ENCODE data around the gene ADAMTS19.
"Not testable (repeated sequence)": the region's sequence is repeated elsewhere in the genome, so short reads cannot be mapped to it uniquely, and the experiment has no call there.

ADAMTS19 gene

DNA sequence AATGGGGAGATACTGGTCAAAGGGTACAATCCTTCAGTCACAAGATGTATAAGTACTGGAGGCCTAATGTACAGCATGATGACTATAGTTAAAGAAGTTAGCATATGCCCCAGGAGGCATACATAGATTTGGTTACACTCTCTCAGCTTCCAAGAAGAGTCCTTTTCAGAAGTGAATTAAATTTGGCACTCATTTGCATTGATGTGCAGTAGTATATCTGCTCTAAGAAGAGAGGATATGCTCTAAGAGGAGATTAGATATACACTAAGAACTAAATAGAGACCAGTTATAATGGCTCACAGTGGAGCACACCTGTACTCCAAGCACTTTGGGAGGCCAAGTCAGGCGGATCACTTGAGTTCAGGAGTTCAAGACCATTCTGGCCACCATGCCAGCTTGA, 148.3 kb downstream of the ADAMTS19 start:
- no peak for DNase-seq

DNA sequence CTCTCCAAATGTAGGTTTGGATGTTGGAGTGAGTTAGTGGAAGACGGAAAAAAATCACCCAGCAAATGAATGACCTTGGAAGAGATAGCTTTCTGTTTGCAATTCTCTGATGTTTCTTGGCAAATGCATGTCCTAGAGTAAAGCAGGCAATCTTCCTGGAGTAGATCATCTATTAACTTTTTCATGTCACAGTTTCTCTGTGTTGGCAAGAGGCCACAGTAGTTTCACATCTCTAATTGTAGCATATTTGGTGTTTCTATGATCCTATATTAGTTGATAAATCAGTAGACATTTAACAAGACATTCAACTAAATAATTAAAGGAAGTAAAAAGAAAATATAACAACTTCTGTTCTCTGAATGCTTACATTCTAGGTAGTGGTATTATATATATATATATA, 149.6 kb downstream of the ADAMTS19 start:
- peak in 1 of 2 experiments; percentile 62 for DNase-seq

DNA sequence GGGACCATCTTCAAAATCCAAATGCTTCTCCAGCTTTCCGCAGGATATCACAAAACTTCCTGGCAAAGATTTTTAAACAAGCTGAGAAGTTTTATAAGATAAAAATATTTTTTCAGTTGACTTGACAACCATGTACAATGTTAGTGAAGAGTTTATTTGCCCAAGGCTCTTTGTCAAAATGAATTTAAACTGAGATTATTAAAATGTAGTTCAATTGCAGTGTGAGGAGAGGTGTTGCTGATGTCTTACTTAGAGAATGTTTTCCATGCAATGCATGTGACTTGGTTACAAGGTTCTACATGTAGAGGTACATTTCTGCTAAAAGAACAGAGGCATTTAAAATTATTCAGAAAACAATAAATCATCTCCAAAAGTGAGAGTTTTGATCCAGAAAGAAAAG, 156.4 kb downstream of the ADAMTS19 start:
- no peak for DNase-seq

DNA sequence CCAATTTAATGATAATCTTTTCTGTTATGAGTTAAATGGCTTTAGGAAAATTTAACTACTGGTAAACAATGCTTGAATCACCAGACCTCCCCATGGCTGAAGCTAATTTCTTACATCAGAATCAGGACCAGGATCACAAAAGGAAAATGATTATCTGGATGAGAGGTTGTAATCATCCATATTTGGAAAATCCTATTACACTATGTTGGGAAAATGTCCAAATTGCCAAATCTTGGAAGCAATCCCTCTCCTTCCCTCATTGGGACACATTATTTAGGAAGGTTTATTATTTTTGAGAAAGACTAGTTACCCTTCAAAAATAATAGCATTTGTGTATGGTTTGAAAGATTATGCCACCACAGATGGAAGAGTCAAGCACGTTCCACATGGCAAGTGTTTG, 157.1 kb downstream of the ADAMTS19 start:
- DNase-seq = peak; percentile 10 to 56

DNA sequence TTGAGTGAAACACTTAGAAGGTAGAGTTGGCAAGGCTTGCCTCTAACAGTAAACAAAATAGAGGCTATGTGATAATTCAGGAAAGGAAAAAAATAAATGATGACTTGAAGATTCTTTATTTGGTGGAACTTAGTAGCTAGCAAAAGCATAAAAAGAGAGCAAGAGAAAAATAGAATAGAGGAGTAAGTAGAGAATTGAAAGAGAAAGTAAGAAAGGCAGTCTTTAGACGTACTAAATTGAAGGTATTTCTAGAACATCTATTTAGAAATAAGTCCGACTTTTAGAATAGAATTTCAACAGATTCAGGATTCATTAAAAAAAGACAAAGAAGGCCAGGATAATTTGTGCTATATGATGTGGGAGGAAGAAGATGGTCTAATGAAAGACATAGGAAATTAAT, 159.7 kb downstream of the ADAMTS19 start:
- no peak for DNase-seq

DNA sequence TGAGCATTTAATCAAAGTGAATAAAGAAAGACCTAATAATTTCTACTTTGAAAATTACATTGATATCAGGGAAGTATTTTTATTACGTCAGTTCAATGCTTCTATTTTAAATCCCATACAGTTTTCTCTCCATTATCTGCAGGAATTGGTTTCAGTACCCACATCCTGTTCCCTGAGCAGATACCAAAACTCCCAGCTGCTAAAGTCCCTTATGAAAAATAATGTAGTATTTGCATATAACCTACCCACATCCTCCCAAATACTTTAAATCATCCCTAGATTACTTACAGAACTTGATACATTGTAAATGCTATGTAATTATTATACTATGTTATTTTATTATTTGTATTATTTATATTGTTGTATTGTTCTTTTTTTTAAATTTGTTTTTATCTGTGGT, 162.4 kb downstream of the ADAMTS19 start:
- no peak for DNase-seq

DNA sequence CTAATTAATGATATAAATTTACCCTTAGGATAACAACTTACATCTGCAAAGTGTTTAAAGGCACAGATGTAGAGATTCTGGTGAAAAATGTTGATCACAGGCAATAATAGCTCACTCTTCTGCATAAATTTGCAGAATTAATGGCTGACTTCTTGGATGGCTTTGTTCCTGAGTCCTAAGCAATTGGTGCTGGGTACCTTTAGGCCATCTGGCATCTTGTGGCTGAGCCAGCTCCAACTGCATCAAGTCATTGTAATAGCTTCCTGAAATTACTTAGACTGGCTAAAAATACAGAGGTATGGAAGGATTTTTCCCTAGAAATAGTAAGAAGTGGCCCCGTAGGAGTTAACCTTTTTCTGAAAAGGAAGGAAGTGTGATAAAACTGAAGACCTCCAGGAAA, 169.5 kb downstream of the ADAMTS19 start:
- peak; percentile 34 to 79 for DNase-seq

DNA sequence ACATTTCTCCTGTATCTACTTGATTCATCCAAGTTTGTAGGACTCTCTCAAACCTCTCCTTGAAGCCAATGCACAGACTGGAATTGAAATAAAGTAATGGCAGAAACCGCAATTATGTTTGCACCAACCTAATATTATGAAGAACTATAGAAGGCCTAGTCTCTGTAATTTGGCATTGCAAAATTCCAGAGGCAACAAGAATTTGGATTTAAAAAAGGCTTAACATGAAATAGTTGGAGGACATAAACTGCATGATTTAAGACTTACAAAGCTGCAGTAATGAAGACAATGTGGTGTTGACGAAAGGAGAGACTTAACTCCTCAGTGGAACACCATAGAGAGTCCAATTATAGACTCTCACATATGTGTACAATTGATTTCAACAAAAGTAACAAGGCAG, 170.0 kb downstream of the ADAMTS19 start:
- DNase-seq = peak in 1 of 2 experiments; percentile 10

DNA sequence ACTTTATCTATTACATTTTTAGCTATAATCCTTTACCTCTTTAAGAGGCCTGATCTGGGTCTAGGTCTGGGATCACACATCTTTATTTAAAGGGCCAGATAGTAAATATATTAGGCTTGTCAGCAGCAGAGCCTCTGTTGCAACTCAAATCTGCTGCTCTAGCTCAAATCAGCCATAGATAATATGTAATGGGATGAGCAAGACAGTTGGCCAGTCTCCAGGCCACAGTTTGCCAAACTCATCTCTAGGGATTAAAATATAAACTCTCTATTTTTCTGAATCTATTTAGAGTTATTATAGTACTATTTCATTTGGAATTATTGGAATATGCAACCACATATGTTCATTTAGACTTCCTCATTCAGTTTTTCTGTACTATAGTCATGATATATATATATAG, 171.9 kb downstream of the ADAMTS19 start:
- peak; percentile 57 to 93 for DNase-seq

DNA sequence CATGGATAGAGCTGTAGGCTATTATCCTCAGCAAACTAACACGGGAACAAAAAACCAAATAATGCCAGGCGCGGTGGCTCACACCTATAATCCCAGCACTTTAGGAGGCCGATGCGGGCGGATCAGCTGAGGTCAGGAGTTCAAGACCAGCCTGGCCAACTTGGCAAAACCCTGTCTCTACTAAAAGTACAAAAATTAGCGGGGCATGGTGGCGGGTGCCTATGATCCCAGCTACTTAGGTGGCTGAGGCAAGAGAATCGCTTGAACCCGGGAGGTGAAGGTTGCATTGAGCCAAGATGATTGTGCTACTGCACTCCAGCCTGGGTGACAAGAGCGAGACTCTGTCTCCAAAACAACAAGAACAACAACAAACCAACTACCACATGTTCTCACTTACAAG, 177.4 kb downstream of the ADAMTS19 start:
- DNase-seq = not testable (repeated sequence)

DNA sequence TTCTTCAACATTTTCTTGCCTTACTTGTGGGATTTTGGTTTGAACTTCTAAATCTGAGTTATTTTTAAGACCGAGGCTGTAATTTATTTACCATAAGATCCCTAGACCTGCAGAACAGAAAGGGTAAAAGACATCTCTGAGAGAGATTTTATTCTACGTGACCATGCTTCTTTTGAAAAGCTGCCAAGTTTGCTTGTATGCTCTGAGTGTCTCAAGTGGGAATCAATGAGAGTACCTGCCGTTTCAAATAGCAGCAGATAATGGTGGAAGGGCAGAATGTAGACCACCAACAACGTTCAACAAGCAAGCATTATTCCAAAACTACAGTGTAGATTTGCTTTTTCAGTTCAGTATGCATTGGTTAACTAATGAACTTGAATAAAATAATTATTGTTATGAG, 179.2 kb downstream of the ADAMTS19 start:
- DNase-seq = peak in 1 of 2 experiments; percentile 41

DNA sequence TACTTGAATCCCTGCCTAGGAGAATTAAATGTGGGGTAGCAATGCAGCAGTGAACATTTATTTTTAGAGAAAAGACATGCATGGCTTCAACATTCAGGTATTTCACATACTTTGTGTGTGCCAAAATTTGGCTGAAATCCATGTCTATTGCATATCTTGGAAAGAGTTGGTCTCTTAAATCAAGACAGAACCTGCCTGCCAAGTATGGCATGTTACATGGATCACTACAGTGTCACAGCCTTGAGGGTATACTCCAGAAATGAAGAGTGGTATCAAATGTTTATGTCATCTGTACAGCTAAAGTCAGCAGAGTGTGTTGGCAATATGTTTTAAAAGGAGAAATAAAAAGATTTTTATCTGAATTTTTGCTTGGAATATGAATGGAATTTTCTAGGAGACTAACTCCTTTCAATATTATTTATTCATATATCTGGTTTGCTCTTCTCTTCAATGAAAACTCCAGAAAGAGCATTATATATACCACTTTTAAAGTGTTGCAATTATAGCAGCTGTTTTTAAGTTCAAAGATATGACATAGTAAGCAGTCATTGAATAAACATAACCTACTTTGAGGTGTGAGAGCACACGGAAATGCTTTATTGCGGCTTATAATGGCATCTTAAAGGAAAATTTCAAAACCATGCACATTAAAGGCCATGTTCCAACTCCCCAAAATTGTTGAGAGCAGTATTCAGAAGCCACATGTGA, 192.4 kb downstream of the ADAMTS19 start:
- DNase-seq = peak in 1 of 2 experiments; percentile 57

DNA sequence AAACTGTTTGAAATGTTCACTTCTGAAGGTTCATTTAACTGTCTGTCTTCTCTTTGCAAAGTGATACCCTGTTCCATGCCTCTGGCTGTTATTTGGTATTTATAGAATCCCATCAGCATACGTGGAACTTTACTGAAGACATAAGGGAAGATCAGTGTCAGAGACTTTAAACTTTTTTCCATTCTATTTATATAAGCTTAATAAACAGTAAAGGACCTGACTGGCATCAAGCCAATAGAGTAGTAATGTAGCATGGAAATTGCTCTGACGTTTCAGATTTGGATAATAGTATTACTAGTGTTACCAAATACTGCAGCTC, 192.9 kb downstream of the ADAMTS19 start:
- DNase-seq = no peak

DNA sequence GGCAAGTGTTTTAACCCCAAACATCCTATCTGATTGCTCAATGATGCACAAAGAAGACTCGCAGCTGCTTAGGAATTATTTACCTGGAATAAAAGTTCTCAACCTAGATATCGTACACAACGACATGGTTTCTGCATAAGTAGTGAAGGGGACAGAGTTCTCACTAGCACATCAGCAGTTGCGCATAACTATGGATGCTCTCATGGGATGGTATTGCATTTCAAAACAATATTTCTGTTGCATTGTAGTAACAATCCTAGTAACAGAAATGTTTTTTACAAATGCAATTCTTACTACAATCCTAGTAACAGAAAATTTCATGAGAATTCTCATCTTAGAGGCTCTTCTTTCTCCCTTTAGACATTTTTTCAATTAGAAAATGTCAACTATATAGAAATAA, 193.3 kb downstream of the ADAMTS19 start:
- no peak for DNase-seq

DNA sequence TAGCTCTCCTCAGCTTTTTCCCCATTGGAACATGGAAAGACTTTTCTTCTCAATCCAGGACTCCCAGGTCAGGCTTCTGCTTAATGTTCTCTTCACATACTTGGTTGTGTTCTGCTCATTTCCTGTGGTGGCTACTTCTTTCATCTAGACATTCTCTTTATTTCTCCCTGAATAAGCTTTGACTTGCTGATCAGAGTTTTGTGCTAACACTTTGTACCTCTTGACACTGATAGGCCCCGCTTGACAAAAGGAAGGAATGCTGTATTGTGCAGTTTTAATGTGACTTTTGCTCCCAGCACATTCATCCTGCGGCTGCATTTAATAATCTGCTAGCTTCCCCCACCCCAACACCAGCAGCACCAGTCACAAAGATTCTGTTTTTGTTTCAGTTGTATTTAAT, 196.9 kb downstream of the ADAMTS19 start:
- no peak for DNase-seq

DNA sequence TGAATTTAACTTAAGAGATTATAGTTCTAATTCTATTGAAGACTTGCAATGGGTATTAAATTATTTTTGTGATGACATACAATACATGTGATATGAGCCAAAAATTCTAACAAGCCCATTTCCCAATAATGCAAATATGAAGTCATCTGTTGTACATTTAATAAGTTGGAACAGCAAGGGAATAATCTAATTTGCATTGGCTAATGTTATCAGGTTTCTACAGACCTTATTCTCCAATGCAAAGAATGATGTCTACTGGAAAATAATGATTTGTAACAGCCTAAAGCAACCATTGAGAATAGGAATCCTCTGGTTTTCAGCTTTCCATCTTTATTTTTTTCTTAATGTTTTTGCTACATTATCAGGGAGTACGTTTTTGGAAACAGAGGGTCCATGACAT, 198.7 kb downstream of the ADAMTS19 start:
- DNase-seq = no peak

DNA sequence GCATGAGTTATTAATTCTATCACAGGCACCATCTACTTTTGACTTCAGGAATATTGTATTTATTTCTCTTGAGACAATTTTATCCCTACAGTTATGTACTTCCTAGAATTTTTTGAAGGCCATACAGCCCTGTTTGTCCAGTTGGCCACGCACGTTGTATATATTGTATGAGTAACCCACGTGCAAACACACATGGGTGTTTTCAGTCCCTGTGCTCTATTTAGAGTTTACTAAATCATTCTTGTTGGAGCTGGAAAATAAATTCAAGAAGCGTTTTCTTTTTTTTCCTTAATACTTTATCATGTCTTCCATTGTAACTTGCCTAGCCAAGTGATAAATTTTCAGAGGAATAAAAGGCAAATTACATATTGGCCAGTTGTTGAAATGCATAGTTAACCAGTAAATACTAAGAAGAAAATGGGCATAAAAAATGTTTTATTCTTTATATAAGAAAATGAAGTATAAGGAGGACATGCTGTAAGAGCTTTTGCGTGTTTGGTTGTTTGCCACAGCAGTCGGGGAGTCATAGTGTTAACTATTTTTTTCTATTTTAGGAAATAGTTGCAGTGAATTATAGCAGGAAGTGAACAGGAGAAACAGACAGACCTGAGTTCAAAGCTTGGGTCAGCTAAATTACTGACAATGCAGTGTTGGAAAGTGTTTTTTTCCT, 201.4 kb downstream of the ADAMTS19 start:
- DNase-seq = no peak

DNA sequence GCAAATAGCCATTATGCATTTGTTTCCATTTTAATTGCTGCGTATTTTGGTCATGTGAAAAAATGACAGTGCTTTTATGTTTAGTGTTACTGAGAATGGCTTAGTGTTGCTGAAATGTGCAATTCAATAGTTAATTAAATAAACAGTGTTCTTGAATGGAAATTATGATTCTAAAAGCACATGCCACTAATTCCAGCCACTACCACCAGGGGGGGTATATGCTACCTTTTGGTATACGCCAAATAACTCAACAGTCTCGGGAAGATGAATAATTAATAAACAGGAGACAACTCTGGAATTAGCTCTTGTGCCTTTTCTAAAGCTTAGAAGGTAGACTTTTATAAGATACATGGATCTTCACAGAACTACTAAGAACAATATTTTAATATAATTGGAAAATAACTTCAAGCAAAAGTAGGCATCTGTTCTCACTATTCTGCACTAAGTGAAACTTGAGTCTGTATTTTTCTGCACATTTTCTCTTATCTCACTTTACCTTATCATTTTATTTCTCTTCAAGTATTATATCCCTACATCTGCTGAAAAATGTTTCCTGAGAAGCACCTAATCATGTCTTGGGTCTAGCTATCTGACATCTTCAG, 204.3 kb downstream of the ADAMTS19 start:
- peak in 1 of 2 experiments; percentile 31 for DNase-seq

DNA sequence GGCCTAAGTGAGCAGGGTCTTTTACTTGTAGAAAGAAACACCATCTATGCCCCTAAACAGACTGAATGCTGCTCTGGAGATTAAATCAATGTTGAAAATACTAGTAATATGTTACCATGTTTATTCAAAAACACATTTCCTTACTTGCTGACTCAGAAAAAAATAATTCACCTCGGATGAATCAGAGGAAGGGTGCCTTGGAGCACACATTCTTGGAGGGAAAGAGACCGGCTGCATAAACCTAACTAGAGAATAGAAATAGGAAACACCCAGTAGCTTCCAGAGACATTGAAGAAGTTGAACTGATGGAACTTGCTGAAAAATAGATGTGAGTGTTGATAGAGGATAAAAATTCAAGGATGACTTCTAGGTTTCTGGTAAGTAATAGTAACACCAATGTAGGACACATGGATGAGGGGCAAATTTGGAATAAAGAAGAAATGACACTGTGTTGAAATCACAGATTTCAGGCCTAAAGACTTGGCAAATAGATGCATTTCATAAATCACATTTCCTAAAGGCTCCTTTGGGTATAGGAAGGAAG, 210.9 kb downstream of the ADAMTS19 start:
- DNase-seq = no peak

DNA sequence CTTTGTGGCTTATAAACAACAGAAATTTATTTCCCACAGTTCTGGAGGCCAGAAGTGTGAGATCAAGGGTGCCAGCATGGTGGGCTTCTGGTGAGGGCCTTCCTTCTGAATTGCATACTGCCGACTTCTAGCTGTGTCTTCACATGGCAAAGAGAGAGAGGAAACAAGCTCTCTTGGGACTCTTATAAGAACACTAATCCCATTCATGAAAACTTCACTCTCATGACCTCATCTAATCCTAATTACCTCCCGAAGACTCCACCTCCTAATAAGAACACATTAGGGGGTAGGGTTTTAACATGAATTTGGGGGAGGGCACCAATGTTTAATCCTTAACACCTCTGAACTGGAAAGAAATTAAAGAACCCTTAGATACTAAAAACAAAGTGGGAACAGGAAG, 211.9 kb downstream of the ADAMTS19 start:
- no peak for DNase-seq

DNA sequence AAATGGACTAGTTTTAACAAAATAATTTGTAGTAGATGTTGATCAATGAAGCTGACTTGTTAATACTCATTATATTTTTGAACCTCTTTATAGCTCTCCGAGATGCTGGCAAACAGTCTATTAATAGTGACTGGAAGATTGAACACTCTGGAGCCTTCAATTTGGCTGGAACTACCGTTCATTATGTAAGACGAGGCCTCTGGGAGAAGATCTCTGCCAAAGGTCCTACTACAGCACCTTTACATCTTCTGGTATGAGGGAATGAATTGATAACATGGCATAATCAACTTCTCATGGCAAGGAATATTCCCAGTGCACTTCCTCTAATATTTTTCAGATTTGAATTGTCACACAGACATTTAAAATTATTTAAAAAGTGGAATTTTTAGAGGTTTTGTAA, 219.6 kb downstream of the ADAMTS19 start:
- DNase-seq = no peak

DNA sequence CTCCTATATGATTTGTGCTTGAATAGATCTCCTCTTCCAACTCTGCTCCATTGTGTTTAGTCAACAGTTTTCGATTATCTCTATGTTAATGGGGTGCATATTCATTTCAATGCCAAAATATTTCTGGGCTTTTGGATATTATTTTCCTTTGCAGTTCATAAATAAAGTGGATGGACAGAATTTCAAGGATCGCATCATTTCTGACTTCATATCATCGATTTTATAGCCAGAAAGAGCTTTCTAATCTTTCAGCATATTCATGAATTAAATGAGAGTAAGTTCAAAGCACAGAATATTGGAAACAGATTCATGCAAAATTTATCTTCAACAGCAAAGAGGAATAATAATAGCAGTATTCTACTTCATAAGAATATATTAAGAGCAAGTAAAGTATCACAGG, 227.8 kb downstream of the ADAMTS19 start:
- DNase-seq = no peak

DNA sequence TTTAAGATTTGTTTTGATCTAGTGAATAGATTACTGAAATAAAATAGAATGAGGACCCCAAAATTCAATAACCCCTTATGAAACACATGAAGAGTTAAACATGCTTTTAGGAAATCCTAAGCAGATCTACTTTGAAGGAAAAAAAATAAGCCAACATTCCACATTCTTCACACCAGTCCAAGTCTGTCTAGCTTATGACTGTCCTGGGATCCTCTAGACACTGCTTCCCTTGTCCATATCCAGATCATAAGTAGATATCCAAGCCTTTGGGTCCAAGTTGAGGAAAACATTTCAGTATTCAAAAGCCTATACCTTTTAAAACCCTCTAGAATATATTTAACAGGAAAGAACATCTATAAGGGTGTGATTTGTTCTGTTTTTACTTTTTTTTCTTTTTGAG, 228.9 kb downstream of the ADAMTS19 start:
- DNase-seq = no peak

DNA sequence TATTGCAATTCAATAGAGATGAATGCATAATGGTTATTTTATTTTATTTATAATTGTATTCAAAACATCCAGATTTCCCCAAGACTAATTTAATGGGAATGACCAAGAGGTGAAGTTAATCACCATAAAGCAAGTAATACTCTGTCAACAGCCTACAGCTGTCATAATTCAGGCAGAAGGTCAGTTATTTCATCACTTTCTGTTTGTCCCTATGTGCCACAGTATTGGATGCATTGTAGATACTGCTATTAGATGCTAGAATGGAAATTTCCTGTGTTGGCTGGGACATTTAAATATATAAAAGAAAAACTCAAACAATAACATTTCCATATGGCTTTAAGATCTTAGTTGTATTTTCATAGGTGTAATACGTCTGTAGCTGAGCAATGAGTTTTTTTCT, 231.1 kb downstream of the ADAMTS19 start:
- DNase-seq = no peak

All from NCI-H446 (cell line).